ENCODE results near the gene RABGEF1.
"Not testable (repeated sequence)": the region's sequence is repeated elsewhere in the genome, so short reads cannot be mapped to it uniquely, and the experiment has no call there.

Gene RABGEF1

DNA sequence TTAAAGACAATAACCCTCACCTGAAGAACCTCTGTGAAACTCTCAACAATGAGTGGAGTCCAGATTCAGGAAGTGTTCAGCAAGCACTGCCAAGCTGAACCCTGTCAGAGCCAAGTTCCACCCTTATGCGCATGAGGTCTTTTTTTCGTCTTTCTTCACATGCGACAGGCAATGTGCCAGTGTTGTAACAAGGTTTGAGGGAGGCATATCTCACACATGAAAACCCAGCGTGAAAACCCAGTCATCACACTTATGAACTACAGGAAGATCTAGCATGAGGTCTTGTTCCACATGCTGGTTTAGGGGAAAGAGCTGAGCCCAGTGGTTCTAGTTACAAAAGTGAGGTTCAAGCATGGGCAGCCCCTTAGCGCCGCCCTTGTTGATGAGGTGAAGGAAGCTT lies 49.7 kb downstream of the RABGEF1 start:
- FAIRE-seq (no peak), DNase-seq (ENCODE audit: extremely low spot score, insufficient read length, low read depth) (no peak)

DNA sequence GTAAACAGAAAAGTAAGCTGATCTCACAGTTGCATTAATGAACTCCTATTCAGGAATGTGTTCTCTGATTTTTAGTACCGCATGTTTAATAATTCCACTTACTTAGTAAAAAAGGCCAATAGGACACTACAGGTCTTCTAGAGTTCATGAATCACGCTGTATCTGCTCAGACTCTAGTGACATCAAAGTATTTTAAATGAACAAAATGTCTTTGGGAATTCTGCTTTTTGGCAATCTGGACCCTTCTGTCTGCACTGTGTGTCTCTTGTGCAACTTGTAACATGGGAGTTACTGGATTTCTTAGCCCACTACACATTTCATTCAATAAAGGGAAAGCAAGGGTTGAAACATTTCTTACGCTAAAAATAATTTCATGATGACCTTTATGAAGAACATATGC lies 50.2 kb downstream of the RABGEF1 start:
- DNase-seq (ENCODE audit: extremely low spot score, insufficient read length, low read depth) (no peak), FAIRE-seq (no peak)

DNA sequence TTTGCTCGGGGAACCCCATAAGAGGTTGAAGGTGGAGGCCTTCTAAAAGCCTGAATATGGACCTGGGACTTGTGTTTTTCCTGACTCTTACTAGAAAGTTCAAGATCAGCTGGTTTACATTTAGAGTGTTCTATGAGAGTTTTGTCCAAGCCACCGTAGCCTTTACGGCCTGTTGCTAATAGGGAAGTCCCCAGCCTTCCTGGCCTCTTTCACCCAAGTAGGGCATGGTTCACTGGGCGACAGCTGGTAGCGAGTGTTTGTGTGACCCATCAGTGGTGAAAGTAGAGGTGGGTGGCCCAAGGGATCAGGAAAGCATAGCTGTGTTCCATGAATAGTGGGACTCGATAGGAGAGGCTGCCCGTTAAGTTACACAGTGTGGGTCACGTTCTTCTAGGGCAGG lies 60.1 kb downstream of the RABGEF1 start:
- DNase-seq (ENCODE audit: extremely low spot score, insufficient read length, low read depth) (no peak), FAIRE-seq (no peak)

DNA sequence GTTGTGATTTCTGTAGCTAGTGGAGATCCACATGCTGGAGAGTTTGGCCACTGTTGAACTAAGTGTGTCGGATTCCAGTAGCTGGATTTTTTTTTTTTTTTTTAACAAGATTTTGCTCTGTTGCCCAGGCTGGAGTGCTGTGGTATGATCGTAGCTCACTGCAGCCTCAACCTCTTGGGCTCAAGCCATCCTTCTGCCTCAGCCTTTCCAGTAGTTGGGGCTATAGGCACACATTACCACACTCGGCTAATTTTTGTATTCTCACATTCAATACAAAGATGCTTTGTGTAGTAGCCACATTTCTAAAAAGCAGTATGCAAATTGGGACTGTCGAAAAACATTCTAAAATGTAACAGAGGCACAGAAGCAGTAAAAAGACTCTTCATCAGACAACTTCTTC lies 63.5 kb downstream of the RABGEF1 start:
- DNase-seq (ENCODE audit: extremely low spot score, insufficient read length, low read depth) (no peak), FAIRE-seq (no peak)

DNA sequence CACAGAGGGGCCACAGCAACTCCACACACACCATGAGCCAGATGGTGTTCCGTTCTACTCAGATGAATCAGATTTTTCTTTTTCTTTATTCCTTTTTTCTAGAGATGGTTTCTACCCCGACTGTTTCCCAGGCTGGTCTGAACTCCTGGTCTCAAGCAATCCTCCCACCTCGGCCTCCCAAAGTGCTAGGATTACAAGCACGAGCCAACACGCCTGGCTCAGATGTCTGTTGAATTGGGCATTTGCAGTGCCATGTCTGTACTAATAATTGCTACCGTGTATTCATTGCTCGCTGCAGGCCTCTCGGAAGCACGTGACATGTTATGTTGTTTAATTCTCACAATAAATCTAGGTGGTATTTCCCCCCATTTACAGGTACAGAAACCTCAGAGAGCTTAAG lies 67.2 kb downstream of the RABGEF1 start:
- DNase-seq (ENCODE audit: extremely low spot score, insufficient read length, low read depth) (no peak), FAIRE-seq (no peak)

DNA sequence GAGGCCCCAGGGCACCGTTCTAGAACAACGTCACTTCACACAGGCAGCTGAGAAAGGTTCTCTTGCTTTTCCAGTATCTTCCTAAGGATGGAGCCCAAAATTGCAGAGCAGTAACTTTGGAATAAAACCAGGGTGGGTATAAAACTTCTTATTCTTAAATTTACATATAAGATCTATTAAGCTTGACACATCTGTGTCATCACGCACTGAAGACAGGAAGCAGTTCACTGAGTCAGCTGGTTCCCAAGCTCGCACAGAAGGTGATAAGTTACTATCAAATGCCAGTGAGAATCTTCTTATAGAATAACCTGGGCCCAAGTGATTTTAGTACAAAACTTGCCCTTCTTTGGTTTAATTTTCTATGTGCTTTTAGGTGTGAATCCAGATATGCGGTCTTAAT lies 70.2 kb downstream of the RABGEF1 start:
- FAIRE-seq: no peak
- no peak for DNase-seq (ENCODE audit: extremely low spot score, insufficient read length, low read depth)

DNA sequence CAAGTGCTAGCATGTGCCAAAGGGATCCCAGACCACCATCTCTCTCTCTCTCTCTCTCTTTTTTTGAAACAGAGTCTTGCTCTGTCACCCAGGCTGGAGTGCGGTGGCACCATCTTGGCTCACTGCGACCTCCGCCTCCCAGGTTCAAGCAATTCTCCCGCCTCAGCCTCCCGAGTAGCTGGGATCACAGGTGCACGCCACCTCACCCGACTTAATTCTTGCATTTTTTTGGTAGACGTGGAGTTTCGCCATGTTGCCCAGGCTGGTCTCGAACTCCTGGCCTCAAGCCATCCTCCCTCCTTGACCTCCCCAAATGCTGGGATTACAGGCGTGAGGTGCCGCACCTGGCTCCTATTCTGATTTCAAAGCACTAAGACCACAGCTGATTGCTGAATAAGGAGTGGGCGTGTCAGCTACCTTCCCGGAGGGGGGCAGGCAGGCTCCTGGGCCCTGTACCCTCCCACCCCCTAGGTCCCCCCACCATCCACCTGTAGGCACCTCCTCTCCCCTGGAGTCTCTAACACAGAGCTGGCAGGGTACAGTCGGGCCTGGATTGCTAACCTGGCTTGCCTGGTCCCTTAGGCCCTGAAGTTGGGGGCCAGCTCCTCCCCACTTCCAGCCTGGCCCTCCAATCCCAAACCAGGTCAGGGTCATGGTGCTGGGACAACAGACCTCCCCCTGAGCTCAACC lies 74.8 kb downstream of the RABGEF1 start:
- not testable (repeated sequence) for FAIRE-seq; DNase-seq (ENCODE audit: extremely low spot score, insufficient read length, low read depth)

DNA sequence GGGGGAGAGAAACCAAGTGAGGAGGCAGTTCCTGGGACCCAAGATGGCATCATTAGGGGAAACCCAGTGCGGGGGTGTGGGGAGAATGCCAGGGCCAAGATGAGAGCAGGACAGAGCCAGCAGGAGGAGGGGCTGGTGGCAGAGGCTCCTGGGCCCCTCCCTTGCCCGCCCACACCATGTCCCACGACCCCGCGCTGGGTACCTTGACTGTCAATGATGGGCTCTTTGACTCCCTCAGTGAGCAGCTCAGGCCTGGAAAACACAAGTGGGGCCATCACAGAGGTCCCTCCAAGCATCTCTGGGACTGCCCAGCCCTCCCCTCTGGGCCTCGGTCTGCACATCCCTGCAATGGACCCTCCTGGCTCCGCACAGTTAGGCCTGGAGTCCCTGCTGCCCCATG lies 75.4 kb downstream of the RABGEF1 start:
- FAIRE-seq: no peak
- DNase-seq (ENCODE audit: extremely low spot score, insufficient read length, low read depth): no peak

DNA sequence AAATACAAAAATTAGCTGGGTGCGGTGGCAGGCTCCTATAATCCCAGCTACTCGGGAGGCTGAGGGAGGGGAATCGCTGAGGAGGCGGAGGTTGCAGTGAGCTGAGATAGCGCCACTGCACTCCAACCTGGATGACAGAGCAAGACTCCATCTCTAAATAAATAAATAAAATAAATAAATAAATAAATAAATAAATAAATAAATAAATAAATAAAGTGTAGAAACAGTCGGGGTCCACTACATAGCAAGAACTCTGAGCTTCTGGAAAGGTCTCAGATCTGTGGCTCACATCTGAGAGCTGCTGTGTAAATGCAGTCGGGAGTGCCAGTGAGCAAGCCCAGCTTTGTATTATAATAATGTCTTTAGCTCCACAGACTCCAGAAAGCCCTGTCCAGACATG lies 76.1 kb downstream of the RABGEF1 start:
- not testable (repeated sequence) for FAIRE-seq; DNase-seq (ENCODE audit: extremely low spot score, insufficient read length, low read depth)

DNA sequence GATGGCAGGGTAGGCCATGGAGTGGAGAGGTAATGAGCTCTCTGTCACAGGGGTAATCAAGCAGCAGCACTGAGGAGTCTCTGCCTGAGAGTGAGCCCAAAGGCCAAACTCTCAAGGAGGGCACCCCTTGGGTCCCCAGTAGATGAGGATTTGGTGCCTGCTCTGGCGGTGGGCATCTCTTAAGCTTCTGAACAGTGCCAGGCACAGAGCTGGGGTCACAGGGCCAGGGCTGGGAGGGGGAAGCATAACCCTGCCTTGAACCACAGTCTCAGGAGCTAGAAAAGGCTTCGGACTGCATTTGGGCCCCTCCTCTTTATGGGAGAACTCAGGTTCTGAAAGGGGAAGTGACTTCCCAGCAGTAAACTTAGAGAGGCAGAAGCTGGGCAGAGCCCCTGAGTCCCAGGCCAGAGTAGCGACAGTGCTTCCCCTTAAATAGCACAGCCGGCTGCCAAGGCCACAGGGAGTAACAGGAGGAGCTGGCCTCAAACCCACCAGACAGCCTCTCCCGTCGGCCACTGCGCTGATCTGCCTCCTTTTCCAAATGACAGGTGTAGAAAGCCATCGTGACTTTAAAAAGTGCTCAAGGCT lies 76.8 kb downstream of the RABGEF1 start:
- DNase-seq (ENCODE audit: extremely low spot score, insufficient read length, low read depth): not testable (repeated sequence)

DNA sequence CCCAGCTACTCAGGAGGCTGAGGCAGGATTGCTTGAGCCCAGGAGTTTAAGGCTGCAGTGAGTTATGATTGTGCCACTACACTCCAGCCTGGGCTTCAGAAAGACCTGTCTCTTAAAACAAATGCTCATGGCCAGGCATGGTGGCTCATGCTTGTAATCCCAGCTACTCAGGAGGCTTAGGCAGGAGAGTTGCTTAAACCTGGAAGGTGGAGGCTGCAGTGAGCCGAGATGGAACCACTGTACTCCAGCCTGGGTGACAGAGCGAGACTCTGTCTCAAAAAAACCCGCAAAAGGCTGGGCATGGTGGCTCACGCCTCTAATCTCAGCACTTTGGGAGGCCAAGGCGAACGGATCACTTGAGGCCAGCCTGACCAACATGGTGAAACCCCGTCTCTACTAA lies 77.4 kb downstream of the RABGEF1 start:
- not testable (repeated sequence) for FAIRE-seq; DNase-seq (ENCODE audit: extremely low spot score, insufficient read length, low read depth)

More for the DNA sequence above, 76.8 kb downstream of the RABGEF1 start:
- peak; percentile 84 for FAIRE-seq

DNA sequence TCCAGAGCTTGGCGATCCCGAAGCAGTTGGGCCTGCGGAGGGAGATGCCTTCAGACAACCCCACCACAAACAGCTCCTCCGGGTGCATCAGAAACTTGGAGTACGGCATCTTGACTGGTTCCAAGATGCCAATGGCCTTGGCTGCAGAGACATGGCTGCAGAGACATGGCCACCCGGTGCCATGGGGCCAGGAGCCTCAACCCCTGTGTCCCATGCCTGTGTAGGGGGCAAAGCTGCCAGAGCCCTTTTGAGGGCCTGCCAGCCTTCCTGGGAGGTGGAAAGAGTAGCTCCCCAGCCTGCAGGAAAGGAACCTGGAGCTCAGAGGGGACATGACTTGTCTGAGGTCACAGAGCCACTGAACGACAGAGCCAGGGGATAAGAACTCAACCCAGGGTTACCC lies 83.5 kb downstream of the RABGEF1 start:
- DNase-seq (ENCODE audit: extremely low spot score, insufficient read length, low read depth) (no peak), FAIRE-seq (no peak)

DNA sequence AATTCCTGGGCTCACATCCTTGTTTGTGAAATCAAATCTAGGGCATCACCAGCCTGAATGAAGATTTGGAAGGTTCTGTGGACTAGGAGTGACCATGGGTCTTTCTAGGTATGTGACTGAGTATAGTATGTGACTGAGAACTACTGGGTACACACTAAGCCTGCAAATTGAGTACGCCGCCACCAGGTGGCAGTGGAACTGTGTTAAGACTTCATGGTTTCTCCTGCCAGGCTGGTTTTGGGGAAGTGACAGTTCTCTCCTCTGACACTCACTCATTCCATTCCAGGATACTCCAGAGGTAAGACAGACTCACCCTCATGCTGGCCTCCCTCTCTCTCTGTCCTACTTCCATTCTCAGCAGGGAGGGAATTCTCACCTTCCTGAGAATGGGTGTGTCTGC lies 85.0 kb downstream of the RABGEF1 start:
- not testable (repeated sequence) for DNase-seq (ENCODE audit: extremely low spot score, insufficient read length, low read depth)
- FAIRE-seq: peak; percentile 86

DNA sequence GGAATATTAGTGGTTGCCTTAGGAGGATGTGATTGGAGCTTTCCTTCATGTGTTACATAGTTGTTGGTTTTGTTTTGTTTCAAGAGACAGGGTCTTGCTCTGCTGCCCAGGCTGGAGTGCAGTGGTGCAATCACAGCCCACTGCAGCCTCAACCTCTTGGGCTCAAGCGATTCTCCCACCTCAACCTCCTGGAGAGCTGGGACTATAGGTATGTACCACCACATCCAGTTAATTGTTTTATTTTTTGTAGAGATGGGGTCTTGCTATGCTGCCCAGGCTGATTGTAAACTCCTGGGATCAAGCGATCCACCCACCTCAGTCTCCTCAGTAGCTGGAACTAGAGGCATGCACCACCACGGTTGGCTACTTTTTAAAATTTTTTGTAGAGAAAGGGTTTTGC lies 86.1 kb downstream of the RABGEF1 start:
- DNase-seq (ENCODE audit: extremely low spot score, insufficient read length, low read depth) (no peak), FAIRE-seq (no peak)

DNA sequence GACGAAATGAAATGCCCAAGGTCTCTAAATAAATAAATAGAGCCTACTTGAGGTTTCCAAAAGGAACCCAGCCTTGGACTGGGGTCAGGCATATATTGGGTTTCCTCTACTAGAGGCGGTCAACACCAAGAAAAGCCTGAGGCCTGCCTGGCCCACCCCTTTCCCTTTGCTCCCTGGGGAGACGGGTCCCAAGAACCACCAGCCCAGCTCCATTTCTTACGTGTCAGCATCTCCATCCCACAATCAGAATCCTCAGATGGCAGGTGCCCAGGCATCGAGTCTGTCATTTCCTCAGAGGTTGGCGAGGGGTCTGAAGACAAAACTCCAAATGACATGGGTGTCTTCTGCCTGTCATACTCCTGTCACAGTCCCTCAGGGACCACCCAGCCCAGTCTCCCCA lies 90.4 kb downstream of the RABGEF1 start:
- DNase-seq (ENCODE audit: extremely low spot score, insufficient read length, low read depth); FAIRE-seq: not testable (repeated sequence)

DNA sequence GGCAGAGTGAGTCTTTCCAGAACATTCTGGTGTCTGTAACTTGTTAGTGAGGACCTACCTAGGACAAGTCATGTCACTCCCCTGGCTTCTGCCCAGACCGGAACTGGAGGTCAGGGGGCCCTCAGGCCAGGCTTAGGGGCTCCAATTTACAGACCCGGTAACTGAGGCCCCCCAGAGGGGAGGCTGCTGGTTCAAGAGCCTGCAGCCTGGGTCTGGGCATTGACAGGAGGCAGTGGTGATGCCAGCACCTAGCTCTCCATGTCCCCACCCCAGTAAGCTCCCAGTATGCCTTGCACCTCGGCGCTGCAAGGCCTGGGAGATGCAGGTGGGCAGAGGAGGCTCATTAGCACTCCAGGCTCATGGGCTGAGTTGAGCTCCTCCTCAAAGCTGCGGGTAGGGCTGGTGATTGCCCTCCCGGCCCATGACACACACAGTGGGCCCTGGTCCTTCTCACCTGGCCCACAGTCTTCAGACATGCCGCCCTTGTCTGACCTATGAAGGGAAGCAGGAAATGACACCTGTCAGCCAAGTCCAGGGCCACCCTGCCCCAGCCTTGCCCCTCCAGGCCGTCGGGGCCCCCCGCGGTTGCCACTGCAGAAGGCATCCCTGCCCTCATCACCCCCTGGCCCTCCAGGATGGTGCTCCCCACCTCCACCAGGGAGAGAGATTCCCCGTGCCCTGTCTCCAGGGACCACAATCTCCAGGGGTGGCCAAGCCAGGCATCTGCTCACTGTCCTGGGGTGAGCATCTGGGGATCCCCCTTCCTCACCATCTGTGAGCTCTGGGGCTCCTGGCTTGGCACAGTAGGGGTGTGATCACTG lies 92.2 kb downstream of the RABGEF1 start:
- DNase-seq (ENCODE audit: extremely low spot score, insufficient read length, low read depth) (no peak), FAIRE-seq (no peak)

DNA sequence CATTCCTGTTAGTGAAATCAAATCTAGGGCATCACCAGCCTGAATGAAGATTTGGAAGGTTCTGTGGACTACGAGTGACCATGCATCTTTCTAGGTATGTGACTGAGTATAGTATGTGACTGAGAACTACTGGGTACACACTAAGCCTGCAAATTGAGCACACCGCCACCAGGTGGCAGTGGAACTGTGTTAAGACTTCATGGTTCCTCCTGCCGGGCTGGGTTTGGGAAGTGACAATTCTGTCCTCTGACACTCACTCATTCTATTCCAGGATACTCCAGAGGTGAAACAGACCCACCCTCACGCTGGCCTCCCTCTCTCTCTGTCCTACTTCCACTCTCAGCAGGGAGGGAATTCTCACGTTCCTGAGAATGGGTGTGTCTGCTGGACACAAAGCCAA lies 96.5 kb downstream of the RABGEF1 start:
- FAIRE-seq (peak; percentile 77), DNase-seq (ENCODE audit: extremely low spot score, insufficient read length, low read depth) (no peak)

DNA sequence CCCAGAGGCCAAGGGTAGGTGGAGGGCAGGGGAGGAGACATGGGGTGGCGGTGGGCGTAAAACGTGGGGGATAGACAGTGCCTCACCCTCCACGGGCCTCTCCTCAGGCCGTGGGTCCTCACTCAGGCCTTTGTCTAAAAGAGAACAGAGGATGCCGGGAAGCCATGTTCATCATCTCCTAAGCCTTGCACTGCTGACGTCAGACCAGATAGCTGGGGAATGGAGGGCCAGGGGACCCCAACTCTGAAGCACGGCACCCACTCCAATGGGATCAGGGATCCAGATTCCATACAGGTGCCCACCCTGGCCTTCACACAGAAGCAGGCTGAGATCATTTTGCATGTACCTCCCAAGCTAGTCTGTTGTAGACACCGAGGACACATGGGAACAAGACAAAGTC lies 97.1 kb downstream of the RABGEF1 start:
- no peak for FAIRE-seq

DNA sequence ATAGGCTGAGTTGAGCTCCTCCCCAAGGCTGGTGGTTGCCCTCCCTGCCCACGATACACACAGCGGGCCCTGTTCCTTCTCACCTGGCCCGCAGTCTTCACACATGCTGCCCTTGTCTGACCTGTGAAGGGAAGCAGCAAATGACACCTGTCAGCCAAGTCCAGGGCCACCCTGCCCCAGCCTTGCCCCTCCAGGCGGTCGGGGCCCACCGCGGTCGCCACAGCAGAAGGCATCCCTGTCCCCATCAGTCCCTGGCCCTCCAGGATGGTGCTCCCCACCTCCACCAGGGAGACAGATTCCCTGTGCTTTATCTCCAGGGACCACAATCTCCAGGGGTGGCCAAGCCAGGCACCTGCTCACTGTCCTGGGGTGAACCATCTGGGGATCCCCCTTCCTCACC lies 99.3 kb downstream of the RABGEF1 start:
- FAIRE-seq: no peak
- DNase-seq (ENCODE audit: extremely low spot score, insufficient read length, low read depth): no peak

More for the DNA sequence above, 97.1 kb downstream of the RABGEF1 start:
- no peak for DNase-seq (ENCODE audit: extremely low spot score, insufficient read length, low read depth)

DNA sequence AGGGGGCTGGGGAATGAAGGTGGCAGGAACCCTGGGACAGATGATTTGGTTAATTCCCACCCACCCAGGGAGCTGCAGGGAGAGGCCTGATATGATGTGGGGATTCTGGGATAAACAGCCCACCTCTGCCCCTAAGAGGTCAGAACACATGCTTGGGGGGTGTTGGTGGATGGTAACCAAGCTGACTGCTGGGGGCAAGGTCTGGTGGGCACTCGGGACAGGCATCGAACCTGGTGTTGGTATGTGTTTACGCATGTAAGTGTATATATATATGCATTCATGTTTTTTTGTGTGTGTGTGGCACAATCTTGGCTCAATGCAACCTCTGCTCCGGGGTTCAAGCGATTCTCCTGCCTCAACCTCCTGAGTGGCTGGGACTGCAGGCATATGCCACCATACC lies 99.8 kb downstream of the RABGEF1 start:
- DNase-seq (ENCODE audit: extremely low spot score, insufficient read length, low read depth) (no peak), FAIRE-seq (no peak)

DNA sequence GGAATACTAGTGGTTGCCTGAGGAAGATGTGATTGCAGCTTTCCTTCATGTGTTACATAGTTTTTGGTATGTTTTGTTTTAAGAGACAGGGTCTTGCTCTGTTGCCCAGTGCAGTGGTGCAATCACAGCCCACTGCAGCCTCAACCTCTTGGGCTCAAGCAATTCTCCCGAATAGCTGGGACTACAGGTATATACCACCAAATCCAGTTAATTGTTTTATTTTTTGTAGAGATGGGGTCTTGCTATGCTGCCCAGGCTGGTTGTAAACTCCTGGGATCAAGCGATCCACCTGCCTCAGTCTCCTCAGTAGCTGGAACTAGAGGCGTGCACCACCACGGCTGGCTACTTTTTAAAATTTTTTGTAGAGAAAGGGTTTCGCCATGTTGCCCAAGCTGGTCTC lies 101.4 kb downstream of the RABGEF1 start:
- FAIRE-seq: no peak
- DNase-seq (ENCODE audit: extremely low spot score, insufficient read length, low read depth): no peak
